Peyer's patch (tissue), 4 donors: ENCODE measurements around the gene SSH2. TPM values are rescaled to one million over a fixed set of nuclear protein-coding genes. Genes with fewer than 3 reads are reported as not detected.
A peak's percentile ranks its signal among the peaks of the same experiment; 100 is the strongest.

Source experiments
- DNase-seq, 3 donors: peaks; one replicate each; pipeline ENCODE4 v3.0.0-alpha.2; 2017 to 2019
- H3K27ac ChIP-seq, 4 donors: fragments of 200-600 bp; sonication (generic); one replicate each; pipeline ENCODE4 v1.5.1; 2016 to 2019
- H3K27me3 ChIP-seq, 2 donors: fragments of 200-600 bp; sonication (generic); one replicate each; pipeline ENCODE4 v1.5.1; 2019
- H3K36me3 ChIP-seq, 3 donors: fragments of 200-600 bp; sonication (generic); one replicate each; pipeline ENCODE4 v1.5.1; 2016 to 2019
- H3K4me1 ChIP-seq, 4 donors: fragments of 200-600 bp; sonication (generic); one replicate each; pipeline ENCODE4 v1.5.1; 2016 to 2019
- H3K4me3 ChIP-seq, 4 donors: fragments of 200-600 bp; sonication (generic); 1 replicate in 3 of 4; 2 replicates in 1 of 4; pipeline ENCODE4 v1.5.1; 2016 to 2019; ENCODE audit warnings: mild to moderate bottlenecking in 1 of 4
- H3K9me3 ChIP-seq, 4 donors: fragments of 200-600 bp; sonication (generic); one replicate each; pipeline ENCODE4 v1.5.1; 2016 to 2019; ENCODE audit warnings: mild to moderate bottlenecking in 1 of 4
- CTCF ChIP-seq, 6 experiments: fragments of 450-650 bp in 4 of 6; fragments of 200-600 bp in 2 of 6; sonication (generic) in 1 of 6; IDR thresholded peaks; one replicate each; pipeline ENCODE4 v1.5.1; 2017 to 2019; ENCODE audit warnings: antibody characterized with exemption in 6 of 6, mild to moderate bottlenecking in 3 of 6, moderate library complexity in 1 of 6
- POLR2A ChIP-seq, 2 donors: fragments of 450-650 bp; IDR thresholded peaks; one replicate each; pipeline ENCODE4 v1.5.1; 2017; ENCODE audit warnings: antibody characterized with exemption in 2 of 2, mild to moderate bottlenecking in 2 of 2, moderate library complexity in 2 of 2
- total RNA-seq, 4 donors: library from RNA; depleted of rRNA; stranded (reverse); fragments of >200 nt; gene quantifications; one replicate each; pipeline ENCODE4 v1.1.0, GENCODE V29; 2016

SSH2 gene
- total RNA-seq, 4 donors from 2014 or later = 45.4 to 139 (median 58.2) TPM

GRCh38 chr17:29645515-29646051 is 284.4 kb downstream of the SSH2 start:
- Histone ChIP-seq H3K27ac (peak overlapping the region; percentile 4 to 79 (median 46)), H3K4me1 (peaks cover 0 to 14% (median 0%) of the 10 kb centered on the region in 4 donors), H3K36me3 (peaks cover 0 to 31% (median 0%) of the 10 kb centered on the region in 3 donors), H3K4me3 (no peak overlapping the region), H3K27me3 (no peaks in the 10 kb centered on the region), H3K9me3 (no peaks in the 10 kb centered on the region)
- DNase-seq = peak in 1 of 3 donors; percentile 74
- TF ChIP-seq CTCF (IDR thresholded peaks at IDR 0.05) (no peak), POLR2A (IDR thresholded peaks at IDR 0.05) (no peak)

GRCh38 chr17:29643817-29644160 is 286.2 kb downstream of the SSH2 start:
- Histone ChIP-seq H3K27ac (peak overlapping the region in 3 of 4 donors; percentile 21 to 79 (median 67)), H3K4me1 (peaks cover 0 to 14% (median 0%) of the 10 kb centered on the region in 4 donors)

GRCh38 chr17:29642171-29642611 is 287.8 kb downstream of the SSH2 start:
- Histone ChIP-seq H3K4me1 (peaks cover 0 to 14% (median 0%) of the 10 kb centered on the region in 4 donors), H3K9me3 (no peaks in the 10 kb centered on the region), H3K4me3 (peak overlapping the region in 1 of 4 donors; percentile 22), H3K27me3 (no peaks in the 10 kb centered on the region), H3K36me3 (peaks cover 0 to 11% (median 0%) of the 10 kb centered on the region in 3 donors), H3K27ac (peak overlapping the region in 2 of 4 donors; percentile 64 to 79)
- no peak for TF ChIP-seq POLR2A (IDR thresholded peaks at IDR 0.05)
- TF ChIP-seq CTCF (IDR thresholded peaks at IDR 0.05) = no peak
- DNase-seq = no peak

More at GRCh38 chr17:29643817-29644160, 286.2 kb downstream of the SSH2 start:
- H3K9me3 ChIP-seq = no peaks in the 10 kb centered on the region
- H3K27me3 ChIP-seq = no peaks in the 10 kb centered on the region
- no peak for DNase-seq
- no peak overlapping the region for H3K4me3 ChIP-seq
- TF ChIP-seq CTCF (IDR thresholded peaks at IDR 0.05) (no peak), POLR2A (IDR thresholded peaks at IDR 0.05) (no peak)
- H3K36me3 ChIP-seq = peaks cover 0 to 23% (median 0%) of the 10 kb centered on the region in 3 donors

- H3K27me3 ChIP-seq = no peaks in the 10 kb centered on the region
- peaks cover 0 to 14% (median 0%) of the 10 kb centered on the region in 3 donors for H3K36me3 ChIP-seq
- H3K27ac ChIP-seq = peak overlapping the region in 1 of 4 donors; percentile 21
- H3K4me1 ChIP-seq = peaks cover 0 to 14% (median 0%) of the 10 kb centered on the region in 4 donors
- TF ChIP-seq CTCF (IDR thresholded peaks at IDR 0.05) (no peak), POLR2A (IDR thresholded peaks at IDR 0.05) (no peak)
- H3K9me3 ChIP-seq = no peaks in the 10 kb centered on the region
- H3K4me3 ChIP-seq = no peak overlapping the region
- no peak for DNase-seq
These were observed 288.9 kb downstream of the SSH2 start for GRCh38 chr17:29640981-29641642.

- peaks cover 0 to 21% (median 0%) of the 10 kb centered on the region in 3 donors for H3K36me3 ChIP-seq
- no peak for DNase-seq
- H3K4me3 ChIP-seq = no peak overlapping the region
- H3K4me1 ChIP-seq = peaks cover 0 to 14% (median 0%) of the 10 kb centered on the region in 4 donors
- no peaks in the 10 kb centered on the region for H3K27me3 ChIP-seq
- TF ChIP-seq POLR2A (IDR thresholded peaks at IDR 0.05) = no peak
- TF ChIP-seq CTCF (IDR thresholded peaks at IDR 0.05) = no peak
- no peaks in the 10 kb centered on the region for H3K9me3 ChIP-seq
- peak overlapping the region in 1 of 4 donors; percentile 27 for H3K27ac ChIP-seq
These were observed 289.6 kb downstream of the SSH2 start for GRCh38 chr17:29640413-29640812.
